Fibroblast of upper back skin (primary cell): Measurements from ENCODE around the gene SRCAP.

Experiments
- DNase-seq: peaks from one replicate; pipeline ENCODE4 v3.0.0-alpha.2; 2013

The SRCAP gene

DNA sequence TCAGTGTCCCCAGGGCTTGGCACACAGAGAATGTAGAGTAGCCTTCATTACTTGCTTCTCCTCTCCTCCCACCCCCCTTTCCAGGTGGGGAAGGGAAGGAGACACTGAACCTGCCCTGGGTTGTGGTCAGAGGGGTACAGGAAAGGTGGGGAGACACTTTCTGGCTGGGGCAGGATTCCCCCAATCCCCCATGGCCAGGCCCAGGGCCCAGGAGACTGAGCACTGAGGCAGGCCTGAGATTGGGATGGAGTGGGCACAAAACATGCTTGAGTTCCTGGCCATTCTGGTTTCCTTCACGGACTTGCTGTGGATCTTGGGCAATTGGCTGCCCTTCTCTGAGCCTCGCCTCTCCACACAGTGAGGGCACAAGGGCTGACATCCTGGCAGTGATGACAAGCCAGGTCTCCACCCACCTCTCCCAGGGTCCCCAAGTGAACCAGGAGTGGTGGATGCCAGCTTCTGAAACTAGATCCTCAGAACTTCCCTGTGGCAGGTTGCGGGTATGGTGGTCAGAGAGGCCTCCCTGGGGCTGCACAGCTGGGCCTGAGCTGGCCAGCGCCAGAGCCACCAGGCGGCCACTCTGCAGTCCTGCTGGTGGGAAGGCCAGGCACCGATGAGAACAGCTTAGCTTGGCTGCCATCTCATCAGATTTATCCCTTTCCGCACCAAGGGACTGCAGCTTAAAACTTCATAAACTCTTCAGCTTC lies 78.8 kb downstream of the SRCAP start:
- DNase-seq, result no peak

DNA sequence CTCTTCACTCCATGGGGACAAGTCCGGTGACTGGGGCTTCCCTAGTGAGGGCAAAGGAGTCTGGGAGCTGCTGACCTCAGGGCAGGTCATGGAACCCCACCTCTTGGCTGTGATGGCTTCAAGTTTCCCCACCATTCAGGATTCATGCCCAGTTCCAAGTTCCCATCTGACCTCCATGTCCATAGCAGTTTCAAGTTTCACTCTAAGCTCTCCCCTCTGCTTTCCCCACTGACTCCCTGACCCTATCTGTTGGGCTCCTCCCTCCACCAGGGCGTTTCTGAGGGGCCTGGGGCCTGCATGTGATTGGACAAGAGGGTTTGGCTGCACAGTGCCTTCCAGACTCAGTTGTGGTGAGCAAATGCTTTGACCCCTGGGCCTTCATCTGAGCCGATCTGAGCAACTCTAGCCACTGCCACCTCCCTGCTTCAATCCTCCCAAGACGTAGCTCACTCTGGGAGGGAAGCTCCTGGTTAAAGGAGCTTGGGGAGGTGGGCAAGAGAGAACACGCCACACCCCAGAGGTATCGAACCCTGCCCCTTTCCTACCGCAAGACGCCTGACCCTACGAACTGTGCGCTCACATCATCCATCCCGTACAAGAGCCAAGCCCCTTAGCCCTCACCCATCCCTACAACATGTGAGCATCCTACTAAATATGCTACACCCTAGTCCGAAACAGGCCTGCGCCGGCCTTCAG lies 79.7 kb downstream of the SRCAP start:
- DNase-seq, result no peak

DNA sequence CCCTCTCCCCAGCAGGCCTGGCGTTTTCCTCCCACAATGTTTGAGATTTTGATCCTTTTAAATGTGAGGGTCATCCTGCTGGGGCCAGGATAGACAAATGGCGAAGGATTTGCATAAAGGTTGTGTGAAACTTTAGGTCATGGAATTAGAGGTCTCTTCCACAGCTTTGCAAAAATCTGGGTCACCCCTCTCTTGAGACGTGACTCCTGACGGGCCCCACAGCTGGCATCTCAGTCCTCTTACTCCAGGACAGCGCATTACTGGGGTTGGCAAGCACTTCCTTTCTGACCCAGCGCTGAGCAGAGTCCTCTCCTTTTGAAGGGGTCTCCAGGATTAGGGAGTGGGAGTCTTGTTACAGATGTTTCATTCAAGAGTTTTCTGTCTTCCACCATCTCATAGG lies 80.6 kb downstream of the SRCAP start:
- no peak for DNase-seq

DNA sequence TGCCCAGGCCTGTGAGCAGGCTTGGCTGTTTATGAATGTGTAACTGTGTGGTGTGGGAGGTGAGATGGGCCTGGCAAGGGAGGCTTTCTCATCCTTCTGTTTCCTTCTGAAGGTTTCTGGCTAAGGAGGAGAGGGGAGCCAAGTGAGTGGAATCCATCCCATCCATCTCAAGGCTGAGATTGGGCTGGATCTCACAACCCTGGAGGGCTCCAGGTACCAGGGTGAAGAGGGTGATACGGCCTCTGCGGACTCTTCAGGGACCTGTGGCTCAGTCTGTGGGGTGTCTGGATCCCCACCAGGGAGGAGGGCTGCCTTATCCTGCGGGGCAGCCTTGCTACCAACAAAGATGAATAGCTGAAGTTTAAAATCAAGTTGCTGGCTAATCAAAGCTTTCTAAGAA lies 81.0 kb downstream of the SRCAP start:
- DNase-seq, result no peak

DNA sequence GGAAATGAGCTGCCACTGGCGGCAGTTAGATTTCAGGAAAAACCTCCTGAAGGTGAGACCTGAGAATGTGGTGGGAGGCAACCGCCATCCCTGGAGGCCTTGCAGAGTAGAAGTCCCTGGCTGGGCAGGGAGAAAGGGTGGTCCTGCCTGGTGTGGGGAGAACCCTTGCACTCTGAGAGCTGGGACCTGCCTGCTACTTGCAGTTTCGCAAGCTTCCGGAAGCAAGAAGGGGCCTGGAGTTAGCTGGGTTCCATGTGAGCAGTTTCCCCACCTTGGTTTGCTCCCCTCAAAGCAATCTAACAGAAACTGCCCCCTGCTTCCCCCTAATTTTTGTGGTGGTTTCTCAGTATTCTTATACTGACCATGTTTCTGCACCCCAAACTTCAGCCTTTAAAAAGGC lies 81.6 kb downstream of the SRCAP start:
- no peak for DNase-seq

DNA sequence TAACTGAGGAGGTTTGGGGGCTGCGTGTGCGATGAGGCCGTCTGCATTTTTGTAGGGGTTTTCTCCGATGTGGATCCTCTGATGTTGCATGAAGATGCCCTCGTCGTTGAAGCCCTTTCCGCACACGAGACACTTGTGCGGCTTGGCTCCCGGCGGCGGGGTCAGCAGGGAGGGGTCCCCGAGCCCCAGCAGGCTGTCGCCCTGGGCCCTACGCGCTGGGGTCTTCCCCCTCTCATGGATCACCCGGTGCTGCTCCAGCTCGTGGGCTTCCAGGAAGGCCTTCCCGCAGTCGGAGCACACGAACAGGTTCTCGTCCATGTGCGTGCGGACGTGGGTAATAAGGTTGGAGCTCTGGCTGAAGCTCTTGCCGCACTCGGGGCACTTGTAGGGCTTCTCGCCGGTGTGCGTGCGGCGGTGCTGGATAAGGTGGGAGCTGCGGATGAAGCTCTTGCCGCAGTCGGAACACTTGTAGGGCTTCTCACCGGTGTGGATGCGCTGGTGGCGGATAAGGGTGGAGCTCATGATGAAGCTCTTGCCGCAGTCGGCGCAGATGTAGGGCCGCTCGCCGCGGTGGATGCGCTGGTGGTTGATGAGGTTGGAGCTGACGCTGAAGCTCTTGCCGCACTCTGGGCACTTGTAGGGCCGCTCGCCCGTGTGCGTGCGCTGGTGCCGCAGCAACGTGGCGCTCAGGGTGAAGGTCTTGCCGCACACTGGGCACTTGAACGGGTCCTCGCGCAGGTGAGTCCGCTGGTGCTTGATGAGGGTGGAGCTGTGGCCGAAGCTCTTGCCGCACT lies 83.7 kb downstream of the SRCAP start:
- no peak for DNase-seq

DNA sequence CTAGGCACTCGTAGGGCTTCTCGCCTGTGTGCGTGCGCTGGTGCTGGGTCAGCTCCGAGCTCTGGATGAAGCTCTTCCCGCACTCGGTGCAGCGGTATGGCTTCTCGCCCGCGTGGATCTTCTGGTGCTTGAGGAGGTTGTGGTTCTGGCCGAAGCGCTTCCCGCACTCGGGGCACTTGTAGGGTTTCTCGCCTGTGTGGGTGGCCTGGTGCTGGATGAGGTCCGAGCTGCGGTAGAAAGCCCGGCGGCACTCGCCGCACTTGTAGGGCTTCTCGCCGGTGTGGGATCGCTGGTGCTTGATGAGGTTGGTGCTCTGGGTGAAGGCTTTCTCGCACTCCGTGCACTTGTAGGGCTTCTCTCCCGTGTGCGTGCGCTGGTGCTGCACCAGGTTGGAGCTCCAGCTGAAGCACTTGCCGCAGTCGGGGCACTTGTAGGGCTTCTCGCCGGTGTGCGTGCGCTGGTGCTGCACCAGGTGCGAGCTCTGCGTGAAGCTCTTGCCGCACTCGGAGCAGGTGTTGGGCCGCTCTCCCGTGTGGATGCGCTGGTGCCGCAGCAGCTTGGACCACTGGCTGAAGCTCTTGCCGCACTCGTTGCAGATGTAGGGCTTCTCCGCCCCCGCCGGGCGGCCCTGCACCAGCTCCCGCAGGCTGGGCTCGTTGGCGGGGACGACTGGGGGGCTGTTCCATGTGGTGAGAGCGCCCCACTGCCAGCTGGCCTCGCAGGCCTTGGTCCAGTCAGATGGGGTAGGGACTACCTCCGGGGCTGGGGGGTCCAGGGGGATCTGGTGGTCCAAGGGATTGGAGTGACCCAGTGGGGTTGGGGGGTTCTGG lies 84.5 kb downstream of the SRCAP start:
- DNase-seq, result no peak

DNA sequence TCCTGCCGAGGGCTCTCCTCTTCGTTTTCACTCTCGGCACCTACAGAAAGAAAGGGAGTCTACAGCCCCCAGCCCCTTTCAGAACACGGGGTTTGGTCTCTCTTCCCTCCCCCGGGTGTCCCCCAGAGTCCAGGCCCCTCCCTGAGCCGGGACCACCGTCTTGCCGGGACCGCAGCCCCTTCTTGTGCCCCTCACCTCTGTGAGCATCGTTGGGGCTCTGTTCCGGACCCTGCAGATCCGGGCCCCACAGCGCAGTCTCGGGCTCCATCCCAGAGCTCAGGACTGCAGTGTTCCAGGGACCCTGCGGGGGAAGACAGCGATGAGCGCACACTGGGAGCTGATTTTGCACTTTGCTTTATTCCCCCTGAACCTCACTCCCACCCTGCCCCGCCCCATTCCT lies 85.2 kb downstream of the SRCAP start:
- no peak for DNase-seq

DNA sequence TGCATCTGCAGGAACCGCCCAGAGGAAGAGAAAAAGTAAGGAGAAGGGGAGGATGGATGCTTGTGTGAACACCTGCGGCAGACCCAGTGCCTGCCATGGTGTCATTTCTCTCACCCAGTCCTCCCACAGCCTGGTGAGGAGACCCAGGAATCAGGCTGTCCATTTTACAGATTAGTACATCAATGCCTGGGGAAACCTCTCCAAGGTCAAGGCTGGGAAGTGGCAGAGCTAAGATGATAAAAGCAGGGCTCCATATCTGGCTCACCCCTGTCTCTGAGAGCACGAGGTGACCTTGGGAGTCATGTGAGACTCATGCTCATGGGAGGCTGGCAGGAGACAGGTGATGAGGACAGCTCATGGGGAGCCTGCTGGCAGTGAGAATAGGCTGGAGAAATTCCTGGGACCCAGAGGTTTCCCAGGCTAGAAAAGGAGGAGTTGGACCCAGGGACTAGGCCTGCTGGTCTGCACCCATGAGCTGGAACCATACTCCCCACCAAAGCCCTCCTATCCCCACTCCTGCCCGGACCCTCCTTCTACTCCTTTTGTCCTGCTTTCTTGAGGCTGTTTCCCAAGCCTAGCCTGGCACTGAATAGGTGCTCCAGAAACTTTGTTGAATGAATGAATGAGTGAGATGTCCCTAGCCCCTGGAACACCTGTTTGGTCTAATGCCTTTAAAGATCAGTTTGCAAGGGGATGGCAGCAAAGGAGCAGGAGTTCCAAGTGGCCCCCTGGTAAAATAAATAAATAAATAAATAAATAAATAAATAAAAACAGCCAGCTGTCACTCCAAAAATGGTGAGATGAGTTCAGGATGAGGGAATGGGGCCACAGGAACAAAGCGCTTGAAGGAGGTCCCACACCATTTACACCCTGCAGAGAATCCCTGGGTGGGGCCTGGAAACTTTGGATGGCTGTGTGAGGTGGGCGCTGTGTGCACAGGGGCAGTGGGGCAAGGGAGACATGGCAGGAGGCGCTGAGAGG lies 86.4 kb downstream of the SRCAP start:
- no peak for DNase-seq

DNA sequence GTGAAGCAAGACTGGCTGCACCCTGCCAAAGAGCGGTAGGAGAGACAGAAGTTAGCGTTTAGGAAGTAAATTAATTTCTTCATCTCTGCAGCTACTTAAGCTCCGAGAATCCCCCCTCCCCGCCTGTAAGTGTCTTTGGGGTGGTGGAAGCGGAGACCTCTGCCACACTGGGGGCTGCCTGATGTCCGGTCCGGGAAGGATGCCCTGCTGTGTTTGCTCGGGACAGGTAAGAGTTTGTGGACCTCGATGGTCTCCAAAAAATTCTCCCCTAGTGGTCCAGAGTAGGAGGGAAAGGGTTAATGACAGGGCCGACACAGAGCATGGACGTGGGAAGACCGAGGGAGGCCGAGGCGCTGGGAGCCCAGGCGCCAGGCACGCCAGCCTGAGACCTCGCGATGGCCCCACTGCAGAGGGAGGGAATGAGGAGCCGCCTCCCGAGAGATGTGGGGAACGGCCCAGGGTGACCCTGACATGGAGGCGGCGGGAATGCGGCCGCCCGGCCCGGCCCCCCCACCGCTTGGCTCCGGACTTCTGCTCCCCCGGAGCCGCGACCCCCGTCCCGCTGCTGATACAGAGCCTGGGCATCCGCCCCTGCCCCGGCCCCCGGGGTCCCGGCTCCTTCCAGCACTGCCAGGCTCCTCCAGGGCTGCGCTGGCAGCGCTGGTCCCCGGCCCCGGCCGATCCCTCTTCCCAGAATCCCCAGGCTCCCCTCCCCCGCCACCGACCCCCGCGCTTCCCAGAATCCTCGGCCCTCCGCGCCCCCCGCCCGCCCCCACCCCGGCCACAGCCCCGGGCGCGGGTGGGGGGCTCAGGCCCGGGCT lies 87.4 kb downstream of the SRCAP start:
- peak; percentile 54 for DNase-seq

DNA sequence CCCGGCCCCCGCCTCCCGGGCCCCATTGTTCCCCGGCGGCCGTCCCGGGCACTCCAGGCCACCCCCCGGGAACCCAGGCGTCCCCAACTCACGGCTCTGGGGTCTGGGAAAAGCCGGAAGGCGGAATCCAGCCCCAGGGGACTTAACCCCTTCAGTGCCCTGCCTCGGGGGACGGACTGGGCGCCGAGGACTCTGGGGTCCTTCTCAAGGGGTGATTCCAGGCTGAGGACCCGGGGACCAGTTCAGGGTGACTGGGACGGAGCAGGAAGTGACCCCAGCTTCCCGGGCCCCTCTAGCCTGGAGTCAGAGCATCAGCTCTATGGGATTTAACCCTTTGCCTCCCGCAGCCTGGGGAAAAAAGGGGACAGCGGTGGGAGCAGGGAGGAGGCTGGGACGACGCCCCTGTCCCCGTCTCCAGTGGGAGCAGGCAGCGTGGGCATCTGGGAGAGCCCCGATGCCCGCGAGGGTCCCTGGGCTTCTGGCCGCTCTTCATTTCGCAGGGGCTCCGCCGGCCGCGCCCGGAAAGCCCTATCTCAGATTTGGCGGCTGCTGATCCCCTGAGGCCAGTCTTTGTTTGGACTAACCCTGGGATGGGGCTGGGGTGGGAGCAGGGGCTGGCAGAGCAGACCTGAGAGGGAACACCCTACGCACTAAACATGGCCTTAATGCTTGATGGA lies 88.1 kb downstream of the SRCAP start, which contains the start of gene ZNF629:
Gene ZNF629, minus strand, starts transcription at position 270 of the 677 bp plus-strand sequence. CDS start 2,723 bp downstream, outside the sequence.
- DNase-seq, result peak; percentile 70

DNA sequence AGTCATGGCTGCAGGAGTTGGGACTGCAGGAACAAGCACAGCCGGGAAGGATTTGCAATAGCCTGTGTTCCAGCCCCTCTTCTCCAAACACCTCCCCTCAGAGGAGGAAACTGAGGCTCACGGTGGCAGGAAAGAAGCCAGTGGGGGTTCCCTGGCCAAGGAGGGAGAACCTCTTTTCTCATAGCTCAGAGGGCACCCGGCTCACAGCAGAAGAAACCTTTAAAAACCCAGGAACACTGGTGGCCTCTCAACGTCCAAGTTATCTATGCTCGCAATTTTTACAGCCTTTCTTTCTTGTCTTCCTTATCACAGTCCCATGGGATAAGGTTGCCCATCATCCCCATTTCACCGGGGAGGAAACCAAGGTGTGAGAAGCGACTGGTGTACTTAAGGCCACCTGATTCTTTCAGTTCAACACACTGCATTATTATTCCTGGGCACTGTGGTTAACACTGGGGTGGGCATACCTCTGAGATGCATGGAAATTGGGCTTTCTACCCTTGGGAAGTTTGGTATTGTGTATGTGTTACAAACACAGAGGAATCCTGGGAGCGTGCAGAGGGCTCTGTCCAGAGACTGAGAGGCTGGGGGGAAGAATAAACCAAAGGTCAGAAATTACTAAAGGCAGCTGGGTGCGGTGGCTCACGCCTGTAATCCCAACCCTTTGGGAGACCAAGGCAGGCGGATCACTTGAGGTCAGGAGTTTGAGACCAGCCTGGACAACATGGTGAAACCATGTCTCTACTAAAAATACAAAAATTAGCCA lies 88.8 kb downstream of the SRCAP start:
- DNase-seq, result no peak
